Activated T-helper 17 cell treated with anti-CD3 and anti-CD28 coated beads, Interleukin-2, amount 50 U/mL, for 72 hours (primary cell): Measurements from ENCODE around the gene KLRC4. TPM values are rescaled to one million over a fixed set of nuclear protein-coding genes. Genes with fewer than 3 reads are reported as not detected.
"Not testable (repeated sequence)": the region's sequence is repeated elsewhere in the genome, so short reads cannot be mapped to it uniquely, and the experiment has no call there.

Experiments used
- ATAC-seq: fragments of 150-1000 bp; cut with Tn5 transposase; replicated peaks from 2 replicates; pipeline ENCODE4 v1.10.0; 2021; ENCODE audit warnings: mild to moderate bottlenecking, moderate library complexity
- H3K27ac Mint-ChIP-seq: one replicate; pipeline ENCODE4 v1.8.0; 2022; ENCODE audit warnings: mixed read lengths
- H3K27me3 Mint-ChIP-seq: one replicate; pipeline ENCODE4 v1.8.0; 2022; ENCODE audit warnings: mixed read lengths
- H3K36me3 Mint-ChIP-seq: one replicate; pipeline ENCODE4 v1.8.0; 2022; ENCODE audit warnings: low read depth, mild to moderate bottlenecking, mixed read lengths
- H3K4me1 Mint-ChIP-seq: one replicate; pipeline ENCODE4 v1.8.0; 2022; ENCODE audit warnings: mixed read lengths
- H3K4me3 Mint-ChIP-seq: one replicate; pipeline ENCODE4 v1.8.0; 2022; ENCODE audit warnings: mild to moderate bottlenecking, mixed read lengths
- H3K9me3 Mint-ChIP-seq: one replicate; pipeline ENCODE4 v1.8.0; 2022; ENCODE audit warnings: mixed read lengths
- total RNA-seq, 2 donors: library from RNA; stranded (reverse); gene quantifications; one replicate each; pipeline ENCODE4 v1.2.3, GENCODE V29; 2022

The KLRC4 gene
- total RNA-seq, 2 donors from 2014 or later = not detected

- H3K9me3 Mint-ChIP-seq, H3K36me3 Mint-ChIP-seq, ATAC-seq, H3K4me1 Mint-ChIP-seq, H3K27me3 Mint-ChIP-seq, H3K27ac Mint-ChIP-seq, H3K4me3 Mint-ChIP-seq: not testable (repeated sequence)
These were observed 41.8 kb downstream of the KLRC4 start for GRCh38 chr12:10367714-10368113.

- no peak overlapping the region for H3K4me3 Mint-ChIP-seq
- no peaks in the 10 kb centered on the region for H3K27me3 Mint-ChIP-seq
- ATAC-seq = no peak
- H3K27ac Mint-ChIP-seq = no peak overlapping the region
- H3K36me3 Mint-ChIP-seq = no peaks in the 10 kb centered on the region
- H3K4me1 Mint-ChIP-seq = no peaks in the 10 kb centered on the region
- H3K9me3 Mint-ChIP-seq = no peaks in the 10 kb centered on the region
These were observed 42.7 kb downstream of the KLRC4 start for GRCh38 chr12:10366875-10367274.

GRCh38 chr12:10365696-10366405 is 43.7 kb downstream of the KLRC4 start:
- Mint-ChIP-seq H3K4me1 (no peaks in the 10 kb centered on the region), H3K36me3 (no peaks in the 10 kb centered on the region), H3K27me3 (no peaks in the 10 kb centered on the region), H3K4me3 (no peak overlapping the region), H3K27ac (no peak overlapping the region), H3K9me3 (no peaks in the 10 kb centered on the region)
- ATAC-seq = no peak

- no peaks in the 10 kb centered on the region for H3K4me1 Mint-ChIP-seq
- no peaks in the 10 kb centered on the region for H3K9me3 Mint-ChIP-seq
- no peak overlapping the region for H3K4me3 Mint-ChIP-seq
- H3K27me3 Mint-ChIP-seq = no peaks in the 10 kb centered on the region
- H3K36me3 Mint-ChIP-seq = no peaks in the 10 kb centered on the region
- no peak overlapping the region for H3K27ac Mint-ChIP-seq
- ATAC-seq = peak; percentile 79
These were observed 44.5 kb downstream of the KLRC4 start for GRCh38 chr12:10364815-10365622.

GRCh38 chr12:10363914-10364814 is 45.4 kb downstream of the KLRC4 start:
- Mint-ChIP-seq H3K36me3 (no peaks in the 10 kb centered on the region), H3K9me3 (no peaks in the 10 kb centered on the region), H3K27me3 (no peaks in the 10 kb centered on the region), H3K4me1 (no peaks in the 10 kb centered on the region), H3K4me3 (no peak overlapping the region), H3K27ac (no peak overlapping the region)
- peak; percentile 73 for ATAC-seq

GRCh38 chr12:10363658-10363913 is 46.0 kb downstream of the KLRC4 start:
- Mint-ChIP-seq H3K36me3 (no peaks in the 10 kb centered on the region), H3K27ac (no peak overlapping the region), H3K9me3 (no peaks in the 10 kb centered on the region), H3K4me1 (no peaks in the 10 kb centered on the region), H3K27me3 (peaks cover 3% of the 10 kb centered on the region), H3K4me3 (no peak overlapping the region)
- ATAC-seq = no peak

GRCh38 chr12:10362828-10363657 is 46.5 kb downstream of the KLRC4 start:
- Mint-ChIP-seq H3K27me3 (peaks cover 3% of the 10 kb centered on the region), H3K9me3 (no peaks in the 10 kb centered on the region), H3K4me3 (no peak overlapping the region), H3K27ac (no peak overlapping the region), H3K36me3 (no peaks in the 10 kb centered on the region), H3K4me1 (no peaks in the 10 kb centered on the region)
- no peak for ATAC-seq

GRCh38 chr12:10362325-10362724 is 47.2 kb downstream of the KLRC4 start:
- ATAC-seq = no peak
- Mint-ChIP-seq H3K27ac (no peak overlapping the region), H3K36me3 (no peaks in the 10 kb centered on the region), H3K4me1 (no peaks in the 10 kb centered on the region), H3K27me3 (peaks cover 7% of the 10 kb centered on the region), H3K4me3 (no peak overlapping the region), H3K9me3 (no peaks in the 10 kb centered on the region)

- H3K4me3 Mint-ChIP-seq = no peak overlapping the region
- H3K27me3 Mint-ChIP-seq = peaks cover 12% of the 10 kb centered on the region
- H3K9me3 Mint-ChIP-seq = no peaks in the 10 kb centered on the region
- no peaks in the 10 kb centered on the region for H3K4me1 Mint-ChIP-seq
- no peak for ATAC-seq
- H3K27ac Mint-ChIP-seq = no peak overlapping the region
- no peaks in the 10 kb centered on the region for H3K36me3 Mint-ChIP-seq
These were observed 47.9 kb downstream of the KLRC4 start for GRCh38 chr12:10361622-10362021.

- Mint-ChIP-seq H3K9me3 (no peaks in the 10 kb centered on the region), H3K36me3 (no peaks in the 10 kb centered on the region), H3K27ac (no peak overlapping the region), H3K4me1 (no peaks in the 10 kb centered on the region), H3K4me3 (no peak overlapping the region), H3K27me3 (peaks cover 12% of the 10 kb centered on the region)
- no peak for ATAC-seq
These were observed 48.5 kb downstream of the KLRC4 start for GRCh38 chr12:10361084-10361483.

- no peak overlapping the region for H3K4me3 Mint-ChIP-seq
- peaks cover 15% of the 10 kb centered on the region for H3K27me3 Mint-ChIP-seq
- no peaks in the 10 kb centered on the region for H3K36me3 Mint-ChIP-seq
- H3K9me3 Mint-ChIP-seq = no peaks in the 10 kb centered on the region
- H3K27ac Mint-ChIP-seq = no peak overlapping the region
- H3K4me1 Mint-ChIP-seq = no peaks in the 10 kb centered on the region
- ATAC-seq = no peak
These were observed 50.6 kb downstream of the KLRC4 start for GRCh38 chr12:10358969-10359368.

- no peak overlapping the region for H3K4me3 Mint-ChIP-seq
- H3K36me3 Mint-ChIP-seq = no peaks in the 10 kb centered on the region
- H3K4me1 Mint-ChIP-seq = no peaks in the 10 kb centered on the region
- ATAC-seq = no peak
- no peak overlapping the region for H3K27ac Mint-ChIP-seq
- peaks cover 20% of the 10 kb centered on the region for H3K27me3 Mint-ChIP-seq
- H3K9me3 Mint-ChIP-seq = no peaks in the 10 kb centered on the region
These were observed 51.4 kb downstream of the KLRC4 start for GRCh38 chr12:10358131-10358530.
